Endothelial cell of umbilical vein (primary cell): Measurements from ENCODE around the gene MT1X. TPM values are rescaled to one million over a fixed set of nuclear protein-coding genes. Genes with fewer than 3 reads are reported as not detected.
A peak's percentile ranks its signal among the peaks of the same experiment; 100 is the strongest.

ENCODE experiments used
- BruUV-seq: library from RNA; stranded (reverse); fragments of 400-500 nt; replicated peaks from 2 replicates; lab custom pipeline; 2021; lab: Mats Ljungman, UMichigan
- CTCF ChIA-PET: fragments of 300-600, 350-600 bp; sonication (Branson Sonifier 250); formaldehyde crosslinking; loops from one replicate; lab custom pipeline; 2021; ENCODE audit warnings: antibody characterized with exemption, inconsistent platforms; lab: Charles Lee
- POLR2A ChIA-PET: fragments of 300-600, 350-600 bp; sonication (Branson Sonifier 250); formaldehyde crosslinking; loops from one replicate; lab custom pipeline; 2021; ENCODE audit warnings: antibody characterized with exemption, inconsistent platforms; lab: Charles Lee
- DNase-seq: peaks from one replicate; pipeline ENCODE4 v3.0.0-alpha.2; 2011; ENCODE audit warnings: low read depth, low spot score
- FAIRE-seq: peaks from 2 replicates; lab custom pipeline; 2011; peaks lifted over from hg19 to GRCh38; lab: Jason Lieb, UNC
- H2AFZ ChIP-seq: 2 replicates; pipeline ENCODE4 v1.6.0; 2012; ENCODE audit warnings: low read depth, low read length, control low read depth, inconsistent platforms
- H3K27ac ChIP-seq: 2 replicates; pipeline ENCODE4 v1.5.1; 2011; ENCODE audit warnings: low read depth, mild to moderate bottlenecking, control low read depth, low read length, moderate library complexity; ENCODE audit not compliant: insufficient read depth
- H3K27me3 ChIP-seq, 2 experiments: 2 replicates each; pipeline versions ENCODE4 v1.6.0 to v1.6.1; 2011; ENCODE audit warnings: low read length in 2 of 2, mixed read lengths in 1 of 2; ENCODE audit not compliant: control insufficient read depth in 2 of 2, insufficient read depth in 2 of 2
- H3K36me3 ChIP-seq, 2 experiments: 2 replicates in 1 of 2; 3 replicates in 1 of 2; pipeline ENCODE4 v1.5.1; 2011; ENCODE audit warnings: low read length in 2 of 2, mild to moderate bottlenecking in 1 of 2, moderate library complexity in 1 of 2; ENCODE audit not compliant: control insufficient read depth in 2 of 2, insufficient read depth in 2 of 2; ENCODE audit errors: extremely low read depth in 1 of 2
- H3K4me1 ChIP-seq: 3 replicates; pipeline ENCODE4 v1.5.1; 2011; ENCODE audit warnings: mild to moderate bottlenecking, low read length; ENCODE audit not compliant: control insufficient read depth, insufficient read depth; ENCODE audit errors: extremely low read depth
- H3K4me2 ChIP-seq: 2 replicates; pipeline ENCODE4 v1.6.1; 2011; ENCODE audit warnings: low read length, control low read depth, mixed read lengths; ENCODE audit not compliant: insufficient read depth
- H3K4me3 ChIP-seq, 3 experiments: fragments of 200-600 bp in 1 of 3; sonication (generic), shearing (Covaris generic) in 1 of 3; replicated peaks in 1 of 3; 2 replicates each; pipeline ENCODE4 v1.5.1; 2011 to 2016; ENCODE audit warnings: control low read depth in 3 of 3, low read length in 3 of 3, mild to moderate bottlenecking in 2 of 3, inconsistent platforms in 1 of 3, low read depth in 1 of 3, moderate library complexity in 1 of 3; ENCODE audit not compliant: insufficient read depth in 1 of 3
- H3K79me2 ChIP-seq: 2 replicates; pipeline ENCODE4 v1.6.0; 2012; ENCODE audit warnings: low read length, inconsistent platforms; ENCODE audit not compliant: control insufficient read depth, insufficient read depth
- H3K9ac ChIP-seq: replicated peaks from 2 replicates; pipeline ENCODE3; 2011; ENCODE audit warnings: low read length, control low read depth; ENCODE audit not compliant: insufficient read depth; ENCODE audit errors: extremely low read depth
- H3K9me1 ChIP-seq: replicated peaks from 3 replicates; pipeline ENCODE4 v1.6.0; 2011; ENCODE audit warnings: mild to moderate bottlenecking, low read length; ENCODE audit not compliant: control insufficient read depth, insufficient read depth; ENCODE audit errors: extremely low read depth
- H3K9me3 ChIP-seq: replicated peaks from 2 replicates; pipeline ENCODE4 v1.5.1; 2012; ENCODE audit warnings: low read length, inconsistent platforms; ENCODE audit not compliant: control insufficient read depth, insufficient read depth
- H4K20me1 ChIP-seq: replicated peaks from 2 replicates; pipeline ENCODE3; 2011; ENCODE audit warnings: mild to moderate bottlenecking, low read length; ENCODE audit not compliant: control insufficient read depth, insufficient read depth; ENCODE audit errors: extremely low read depth
- EZH2 ChIP-seq: IDR thresholded peaks from 2 replicates; pipeline ENCODE4 v1.6.1; 2012; ENCODE audit warnings: borderline replicate concordance, low read depth, mild to moderate bottlenecking, moderate library complexity, low read length, inconsistent platforms; ENCODE audit not compliant: severe bottlenecking
- FOS ChIP-seq: IDR thresholded peaks from 2 replicates; pipeline ENCODE4 v1.6.1; 2011; ENCODE audit warnings: mild to moderate bottlenecking, low read length, moderate library complexity, borderline replicate concordance; ENCODE audit not compliant: insufficient read depth
- GATA2 ChIP-seq: IDR thresholded peaks from 2 replicates; pipeline ENCODE4 v1.7.0; 2011; ENCODE audit warnings: low read depth, mild to moderate bottlenecking, moderate library complexity, mixed read lengths, low read length; ENCODE audit not compliant: insufficient read length, insufficient read depth
- MYC ChIP-seq: IDR thresholded peaks from one replicate; pipeline ENCODE4 v1.6.1; 2011; ENCODE audit warnings: mild to moderate bottlenecking, low read depth, low read length
- POLR2A ChIP-seq: IDR thresholded peaks from 2 replicates; pipeline ENCODE4 v1.6.1; 2012; ENCODE audit warnings: low read depth, mild to moderate bottlenecking, control low read depth, low read length
- POLR2AphosphoS5 ChIP-seq: IDR thresholded peaks from 2 replicates; pipeline ENCODE4 v1.6.1; 2012; ENCODE audit warnings: low read depth, mild to moderate bottlenecking, control low read depth, low read length, moderate library complexity; ENCODE audit not compliant: insufficient read depth
- dilution Hi-C: fragments of 300-500 bp; cut with MboI; formaldehyde crosslinking; loops from one replicate; pipeline ENCODE4 v1.15.0; 2019; ENCODE audit warnings: low sequenced_read_pairs; ENCODE audit not compliant: extremely low pct_ligation_motif_present
- intact Hi-C: fragments of 100-400 bp; cut with micrococcal nuclease; formaldehyde crosslinking; loops from one replicate; pipeline ENCODE4 v1.10.0; 2022
- polyA plus RNA-seq, 4 experiments: library from polyadenylated mRNA; depleted of rRNA in 3 of 4; stranded (reverse) in 3 of 4; unstranded in 1 of 4; fragments of >200 nt; gene quantifications; 2 replicates each; pipeline versions ENCODE4 v1.2.1 to v1.2.3, GENCODE V29; 2011 to 2012; ENCODE audit warnings: missing spikeins in 1 of 4
- total RNA-seq: library from RNA; stranded (reverse); gene quantifications from 2 replicates; pipeline ENCODE4 v1.2.3, GENCODE V29; 2021

The MT1X gene
- total and polyA plus RNA-seq, 2 donors (not counting 3 experiments of a cell fraction or from before 2014, with no cell fraction given): 15.6 to 46.7 TPM

DNA sequence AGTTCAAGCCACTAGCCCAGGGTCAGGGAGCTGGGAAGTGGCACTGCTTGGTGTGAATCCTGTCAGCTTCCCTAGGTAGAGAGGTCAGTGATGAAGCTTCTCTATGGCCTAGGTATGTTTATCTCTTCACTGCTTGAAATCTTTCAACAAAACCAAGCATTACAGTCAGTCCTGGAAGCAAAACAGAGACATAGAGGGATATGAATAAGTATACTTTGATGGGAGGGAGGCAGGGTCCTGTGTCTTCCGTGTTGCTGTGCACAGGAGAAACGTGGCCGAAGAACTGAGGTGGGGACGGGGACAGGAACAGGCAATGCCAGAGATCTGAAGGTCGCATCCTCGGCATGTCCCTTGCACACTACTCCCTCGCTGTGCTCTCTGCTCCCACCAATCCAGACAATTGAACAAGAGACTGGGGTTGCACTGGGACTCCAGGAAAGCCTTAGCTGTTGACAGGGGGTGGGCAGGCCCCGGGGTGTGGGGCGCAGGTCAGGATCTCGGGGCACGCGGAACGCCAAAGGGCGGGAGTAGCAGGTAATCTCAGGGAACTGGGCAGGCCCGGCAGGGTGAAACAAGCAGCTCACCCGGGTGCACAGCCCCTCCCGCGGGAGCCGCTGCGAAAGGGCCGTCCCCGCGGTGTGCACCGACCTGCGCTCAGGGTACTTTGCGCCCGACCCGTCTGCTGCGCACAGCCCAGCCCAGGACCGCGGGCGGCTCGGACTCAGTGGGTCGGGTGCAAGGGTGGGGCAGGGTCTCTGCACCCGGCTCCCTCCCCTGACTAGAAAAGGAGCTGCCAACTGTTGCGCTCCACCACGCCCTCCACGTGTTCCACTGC is 13.0 kb upstream of the MT1X start, which contains the start of gene MT1H:
TSS of gene MT1H (plus strand) at position 810 of the 835 bp plus-strand sequence. CDS start 71 bp downstream, outside the sequence.
- ChIA-PET POLR2A (no interaction called here), CTCF (interaction anchor here (1.0 kb wide), 1 partner anchor 33 kb away, joined by 5 read pairs; no protein-coding TSS in a partner anchor)
- Histone ChIP-seq H3K27ac (no peak within 1 kb of the TSS), H3K9me3 (no peaks in the 10 kb centered on the region), H2AFZ (no peak within 1 kb of the TSS), H3K9me1 (no peaks in the 10 kb centered on the region), H4K20me1 (no peaks in the 10 kb centered on the region), H3K9ac (no peak within 1 kb of the TSS), H3K4me2 (no peak within 1 kb of the TSS), H3K4me3 (no peak within 1 kb of the TSS), H3K79me2 (no peaks in the 10 kb centered on the region), H3K27me3 (peaks cover 76 to 91% of the 10 kb centered on the region in 2 experiments), H3K4me1 (no peaks in the 10 kb centered on the region), H3K36me3 (no peaks in the 10 kb centered on the region)
- DNase-seq (no peak), FAIRE-seq (no peak)
- dilution Hi-C loops: no loop called here
- no peak for TF ChIP-seq MYC
- TF ChIP-seq POLR2A: no peak
- peak; percentile 75 for TF ChIP-seq EZH2
- TF ChIP-seq GATA2: no peak
- no peak for TF ChIP-seq POLR2AphosphoS5
- no TSS peak for BruUV-seq
- intact Hi-C loops: no loop called here

DNA sequence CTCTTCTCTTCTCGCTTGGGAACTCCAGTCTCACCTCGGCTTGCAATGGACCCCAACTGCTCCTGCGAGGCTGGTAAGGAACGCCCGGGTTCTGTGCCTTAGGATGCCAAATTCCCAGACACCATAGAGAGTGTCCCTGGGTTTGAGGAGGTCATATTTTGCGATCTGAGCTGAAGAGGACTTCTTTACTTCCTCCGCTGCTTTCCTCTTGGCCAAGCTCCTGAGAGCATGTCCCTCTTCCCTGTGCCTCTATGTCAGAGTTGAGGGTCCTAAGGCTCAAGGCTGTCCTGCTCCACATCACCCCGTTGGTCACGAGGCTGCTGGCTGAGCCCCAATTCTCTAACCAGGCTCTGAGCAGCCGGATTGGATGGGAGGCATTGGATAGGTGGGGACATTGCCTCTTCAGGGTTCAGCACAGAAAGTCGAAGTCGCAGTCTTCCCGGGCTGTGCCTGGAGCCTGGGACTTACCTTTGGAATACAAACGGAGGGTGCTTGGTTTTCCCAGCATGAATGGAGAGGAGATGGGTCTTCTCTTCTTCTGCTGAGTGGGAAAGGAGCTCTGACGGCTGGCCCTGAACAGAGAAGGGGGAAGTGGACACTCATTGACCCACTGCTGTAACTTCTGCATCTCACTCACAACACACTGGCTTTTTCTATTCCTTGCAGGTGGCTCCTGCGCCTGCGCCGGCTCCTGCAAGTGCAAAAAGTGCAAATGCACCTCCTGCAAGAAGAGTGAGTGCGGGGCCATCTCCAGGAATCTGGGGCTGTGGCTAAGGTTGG is 12.2 kb upstream of the MT1X start:
- dilution Hi-C loops: no loop called here

More for the DNA sequence above, 12.2 kb upstream of the MT1X start:
- DNase-seq (no peak), FAIRE-seq (no peak)
- no TSS peak for BruUV-seq
- no peak for TF ChIP-seq FOS
- peak; percentile 50 for TF ChIP-seq EZH2
- ChIA-PET CTCF (interaction anchor here (1.3 kb wide), 1 partner anchor 32 kb away, joined by 5 read pairs; no protein-coding TSS in a partner anchor), POLR2A (no interaction called here)
- H4K20me1 ChIP-seq: no peaks in the 10 kb centered on the region
- H3K36me3 ChIP-seq: no peaks in the 10 kb centered on the region
- no peaks in the 10 kb centered on the region for H3K9me1 ChIP-seq
- H3K4me2 ChIP-seq: no peak overlapping the region
- H3K9ac ChIP-seq: no peak overlapping the region
- no peaks in the 10 kb centered on the region for H3K79me2 ChIP-seq
- H3K4me1 ChIP-seq: no peaks in the 10 kb centered on the region
- H3K27ac ChIP-seq: no peak overlapping the region
- H3K27me3 ChIP-seq: peaks cover 69 to 83% of the 10 kb centered on the region in 2 experiments
- no peak overlapping the region for H3K4me3 ChIP-seq
- H2AFZ ChIP-seq: no peak overlapping the region
- intact Hi-C loops: no loop called here
- no peaks in the 10 kb centered on the region for H3K9me3 ChIP-seq
